SW480 (cell line): ENCODE results near the gene YWHAQ.
"Not testable (repeated sequence)": the region's sequence is repeated elsewhere in the genome, so short reads cannot be mapped to it uniquely, and the experiment has no call there.

Experiments
- DNase-seq: peaks from one replicate; pipeline ENCODE4 v3.0.0-alpha.2; 2016; ENCODE audit warnings: low spot score

YWHAQ gene

GRCh38 chr2:9631878-9632700 lies 1.3 kb upstream of the YWHAQ start:
- DNase-seq, result peak; percentile 69

GRCh38 chr2:9631553-9631819 lies 689 bp upstream of the YWHAQ start:
- no peak for DNase-seq

GRCh38 chr2:9630117-9630735 lies 571 bp downstream of the YWHAQ start:
- peak; percentile 71 for DNase-seq

GRCh38 chr2:9629222-9630116 lies 1.3 kb downstream of the YWHAQ start:
- DNase-seq, result peak; percentile 38

GRCh38 chr2:9627310-9627709 lies 3.5 kb downstream of the YWHAQ start:
- no peak for DNase-seq

- no peak for DNase-seq
Measured at GRCh38 chr2:9623151-9623550, 7.6 kb downstream of the YWHAQ start.

GRCh38 chr2:9621655-9622054 lies 9.1 kb downstream of the YWHAQ start:
- not testable (repeated sequence) for DNase-seq

GRCh38 chr2:9618410-9618809 lies 12.4 kb downstream of the YWHAQ start:
- no peak for DNase-seq

- no peak for DNase-seq
Measured at GRCh38 chr2:9617749-9618148, 13.0 kb downstream of the YWHAQ start.

- DNase-seq, result no peak
Measured at GRCh38 chr2:9617296-9617695, 13.5 kb downstream of the YWHAQ start.

GRCh38 chr2:9614562-9614961 lies 16.2 kb downstream of the YWHAQ start:
- no peak for DNase-seq

GRCh38 chr2:9613291-9613690 lies 17.5 kb downstream of the YWHAQ start:
- DNase-seq, result no peak

GRCh38 chr2:9611549-9611912 lies 19.3 kb downstream of the YWHAQ start:
- DNase-seq, result not testable (repeated sequence)

GRCh38 chr2:9610781-9611548 lies 19.8 kb downstream of the YWHAQ start:
- no peak for DNase-seq

GRCh38 chr2:9608491-9608890 lies 22.3 kb downstream of the YWHAQ start:
- not testable (repeated sequence) for DNase-seq

- no peak for DNase-seq
Measured at GRCh38 chr2:9602412-9602811, 28.4 kb downstream of the YWHAQ start.

GRCh38 chr2:9601397-9601796 lies 29.4 kb downstream of the YWHAQ start:
- DNase-seq, result no peak

- no peak for DNase-seq
Measured at GRCh38 chr2:9599430-9599829, 31.4 kb downstream of the YWHAQ start.

GRCh38 chr2:9596621-9597311 lies 34.0 kb downstream of the YWHAQ start:
- DNase-seq, result no peak

- no peak for DNase-seq
Measured at GRCh38 chr2:9595746-9596145, 35.1 kb downstream of the YWHAQ start.

- not testable (repeated sequence) for DNase-seq
Measured at GRCh38 chr2:9595256-9595655, 35.5 kb downstream of the YWHAQ start.
